Measurements from ENCODE around the gene LYPD6B.

LYPD6B gene

DNA sequence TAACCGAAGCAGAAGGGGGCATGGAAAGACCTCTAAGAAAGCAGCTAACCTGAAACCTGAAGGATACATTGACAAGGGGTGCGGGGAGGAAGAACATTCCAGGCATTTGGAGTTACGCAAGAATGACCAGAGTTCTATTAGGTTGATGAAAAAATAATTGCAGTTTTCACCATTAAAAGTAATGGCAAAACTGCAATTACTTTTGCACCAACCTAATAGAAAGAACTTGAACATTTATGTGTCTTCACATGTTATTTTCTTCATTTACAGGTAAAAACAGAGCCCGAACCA, 110.5 kb downstream of the LYPD6B start:
- no peak overlapping the region for H3K4me2 ChIP-seq (ENCODE audit: low read length)
- H3K27me3 ChIP-seq (ENCODE audit: insufficient read depth, low read length) = no peaks in the 10 kb centered on the region
- TF ChIP-seq, protein P1, sequence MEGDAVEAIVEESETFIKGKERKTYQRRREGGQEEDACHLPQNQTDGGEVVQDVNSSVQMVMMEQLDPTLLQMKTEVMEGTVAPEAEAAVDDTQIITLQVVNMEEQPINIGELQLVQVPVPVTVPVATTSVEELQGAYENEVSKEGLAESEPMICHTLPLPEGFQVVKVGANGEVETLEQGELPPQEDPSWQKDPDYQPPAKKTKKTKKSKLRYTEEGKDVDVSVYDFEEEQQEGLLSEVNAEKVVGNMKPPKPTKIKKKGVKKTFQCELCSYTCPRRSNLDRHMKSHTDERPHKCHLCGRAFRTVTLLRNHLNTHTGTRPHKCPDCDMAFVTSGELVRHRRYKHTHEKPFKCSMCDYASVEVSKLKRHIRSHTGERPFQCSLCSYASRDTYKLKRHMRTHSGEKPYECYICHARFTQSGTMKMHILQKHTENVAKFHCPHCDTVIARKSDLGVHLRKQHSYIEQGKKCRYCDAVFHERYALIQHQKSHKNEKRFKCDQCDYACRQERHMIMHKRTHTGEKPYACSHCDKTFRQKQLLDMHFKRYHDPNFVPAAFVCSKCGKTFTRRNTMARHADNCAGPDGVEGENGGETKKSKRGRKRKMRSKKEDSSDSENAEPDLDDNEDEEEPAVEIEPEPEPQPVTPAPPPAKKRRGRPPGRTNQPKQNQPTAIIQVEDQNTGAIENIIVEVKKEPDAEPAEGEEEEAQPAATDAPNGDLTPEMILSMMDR (IDR thresholded peaks at IDR 0.05; ENCODE audit: low read length) = no peak
- no peak for TF ChIP-seq EZH2 (IDR thresholded peaks at IDR 0.05; ENCODE audit: borderline replicate concordance, low read length)

DNA sequence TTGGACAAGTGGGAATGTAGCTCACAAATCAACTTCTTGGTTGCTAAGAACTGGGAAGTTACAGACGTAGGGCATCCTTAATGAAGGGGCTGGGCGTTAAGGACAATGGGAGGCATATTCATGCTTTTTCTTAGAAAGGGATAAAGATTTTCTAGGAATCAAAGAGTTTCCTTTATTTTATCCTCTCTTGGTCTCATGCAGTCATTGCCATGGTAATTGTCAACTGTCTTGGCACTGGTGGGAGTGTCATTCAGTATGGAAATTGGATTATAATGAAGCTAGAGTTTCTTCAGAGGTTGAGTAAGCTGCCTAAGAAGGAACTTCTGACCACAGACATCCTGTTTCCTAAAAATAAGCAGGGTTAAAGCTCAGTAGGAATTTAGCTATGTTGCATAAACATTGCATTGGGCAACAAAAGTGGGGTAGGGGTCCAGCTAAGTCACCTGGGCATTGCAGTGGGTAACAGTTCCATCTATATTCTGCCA, 114.0 kb downstream of the LYPD6B start:
- H3K36me3 ChIP-seq (ENCODE audit: insufficient read depth, low read length) = no peaks in the 10 kb centered on the region
- no peaks in the 10 kb centered on the region for H3K9me2 ChIP-seq (ENCODE audit: low read depth, low read length)
- no peak overlapping the region for H3K9ac ChIP-seq (ENCODE audit: low read length)
- H3K4me2 ChIP-seq (ENCODE audit: low read length) = no peak overlapping the region
- H3F3A ChIP-seq (ENCODE audit: insufficient read depth, low read length) = no peaks in the 10 kb centered on the region
- no peaks in the 10 kb centered on the region for H3K27me3 ChIP-seq (ENCODE audit: insufficient read depth, low read length)
- H4K20me1 ChIP-seq (ENCODE audit: insufficient read depth, low read length) = no peaks in the 10 kb centered on the region
- H3K79me2 ChIP-seq (ENCODE audit: insufficient read depth, low read length) = no peaks in the 10 kb centered on the region
- TF ChIP-seq, protein P1 (IDR thresholded peaks at IDR 0.05; ENCODE audit: low read length) = no peak
- no peaks in the 10 kb centered on the region for H3K4me1 ChIP-seq (ENCODE audit: insufficient read depth, low read length, severe bottlenecking)
- H3K9me3 ChIP-seq (ENCODE audit: low read length) = no peaks in the 10 kb centered on the region
- no peak overlapping the region for H3K4me3 ChIP-seq (ENCODE audit: low read depth, low read length, poor library complexity, severe bottlenecking)
- no peak overlapping the region for H3K27ac ChIP-seq (ENCODE audit: low read depth, low read length, poor library complexity, severe bottlenecking)
- no peak overlapping the region for H2AFZ ChIP-seq (ENCODE audit: low read length)

More for the DNA sequence above, 110.5 kb downstream of the LYPD6B start:
- Histone ChIP-seq H3K79me2 (ENCODE audit: insufficient read depth, low read length) (no peaks in the 10 kb centered on the region), H3K36me3 (ENCODE audit: insufficient read depth, low read length) (no peaks in the 10 kb centered on the region), H3K9me3 (ENCODE audit: low read length) (no peaks in the 10 kb centered on the region), H3K27ac (ENCODE audit: low read depth, low read length, poor library complexity, severe bottlenecking) (no peak overlapping the region), H3K4me1 (ENCODE audit: insufficient read depth, low read length, severe bottlenecking) (no peaks in the 10 kb centered on the region), H3K9ac (ENCODE audit: low read length) (no peak overlapping the region), H3K4me3 (ENCODE audit: low read depth, low read length, poor library complexity, severe bottlenecking) (no peak overlapping the region), H3F3A (ENCODE audit: insufficient read depth, low read length) (no peaks in the 10 kb centered on the region), H4K20me1 (ENCODE audit: insufficient read depth, low read length) (no peaks in the 10 kb centered on the region), H3K9me2 (ENCODE audit: low read depth, low read length) (no peaks in the 10 kb centered on the region), H2AFZ (ENCODE audit: low read length) (no peak overlapping the region)

DNA sequence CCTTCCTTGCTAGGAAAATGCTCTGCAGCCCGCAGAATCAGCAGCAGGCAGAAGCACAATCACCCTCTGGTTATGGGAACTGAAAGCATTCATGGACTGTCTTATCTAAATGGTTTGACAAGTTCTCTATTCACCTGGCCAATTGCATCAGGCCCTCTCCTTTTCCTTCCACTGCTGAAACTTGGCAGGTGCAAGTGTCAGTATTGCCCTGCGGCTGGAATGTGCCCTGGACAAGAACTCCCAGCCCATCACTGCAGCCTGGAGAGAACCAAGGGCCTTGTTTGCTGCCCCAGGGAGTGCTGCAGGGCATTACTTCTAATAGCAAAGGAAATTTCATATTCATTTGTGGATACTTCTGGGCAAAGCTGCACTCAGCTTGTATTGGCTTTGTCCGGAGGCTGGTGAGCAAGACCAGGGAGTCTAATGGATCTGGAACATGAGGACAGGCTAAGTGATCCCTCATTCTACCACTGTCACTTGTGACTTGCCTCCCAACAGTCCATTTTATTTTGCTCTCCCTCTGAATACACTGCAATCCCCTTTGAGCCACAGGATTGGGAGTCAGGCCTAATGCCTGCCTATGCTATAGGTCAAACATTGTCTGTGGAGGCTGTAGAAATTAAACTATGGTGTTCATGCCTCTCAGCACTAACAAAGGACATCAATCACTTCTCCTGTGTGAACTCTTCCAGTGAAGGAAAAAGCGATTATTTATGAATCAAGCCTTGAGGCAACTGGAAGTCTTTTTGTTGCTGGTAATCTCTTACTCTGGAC, 116.9 kb downstream of the LYPD6B start:
- no peak overlapping the region for H3K27ac ChIP-seq (ENCODE audit: low read depth, low read length, poor library complexity, severe bottlenecking)
- H3K4me1 ChIP-seq (ENCODE audit: insufficient read depth, low read length, severe bottlenecking) = peaks cover 4% of the 10 kb centered on the region
- H3K36me3 ChIP-seq (ENCODE audit: insufficient read depth, low read length) = no peaks in the 10 kb centered on the region
- no peak overlapping the region for H3K4me3 ChIP-seq (ENCODE audit: low read depth, low read length, poor library complexity, severe bottlenecking)
- H4K20me1 ChIP-seq (ENCODE audit: insufficient read depth, low read length) = no peaks in the 10 kb centered on the region
- H3K27me3 ChIP-seq (ENCODE audit: insufficient read depth, low read length) = no peaks in the 10 kb centered on the region
- no peak overlapping the region for H3K4me2 ChIP-seq (ENCODE audit: low read length)
- no peaks in the 10 kb centered on the region for H3K79me2 ChIP-seq (ENCODE audit: insufficient read depth, low read length)
- H3K9ac ChIP-seq (ENCODE audit: low read length) = no peak overlapping the region
- H2AFZ ChIP-seq (ENCODE audit: low read length) = no peak overlapping the region
- H3K9me2 ChIP-seq (ENCODE audit: low read depth, low read length) = no peaks in the 10 kb centered on the region
- H3K9me3 ChIP-seq (ENCODE audit: low read length) = no peaks in the 10 kb centered on the region
- TF ChIP-seq EZH2 (IDR thresholded peaks at IDR 0.05; ENCODE audit: borderline replicate concordance, low read length) = no peak
- TF ChIP-seq, protein P1 (IDR thresholded peaks at IDR 0.05; ENCODE audit: low read length) = no peak
- H3F3A ChIP-seq (ENCODE audit: insufficient read depth, low read length) = no peaks in the 10 kb centered on the region

Data from OCI-LY1 (cell line).